GDM1 (cell line): ENCODE results near the gene SLC7A5.
"Not testable (repeated sequence)": the region's sequence is repeated elsewhere in the genome, so short reads cannot be mapped to it uniquely, and the experiment has no call there.

Experiments
- DNase-seq: peaks from one replicate; lab custom pipeline; 2025; lab: John Stamatoyannopoulos, UW

Gene SLC7A5

GRCh38 chr16:87861300-87862099 lies 7.8 kb downstream of the SLC7A5 start:
- not testable (repeated sequence) for DNase-seq

- no peak for DNase-seq
Observed at GRCh38 chr16:87860553-87861299, 8.6 kb downstream of the SLC7A5 start.

GRCh38 chr16:87858151-87858993 lies 10.9 kb downstream of the SLC7A5 start:
- not testable (repeated sequence) for DNase-seq

- no peak for DNase-seq
Observed at GRCh38 chr16:87856791-87857228, 12.5 kb downstream of the SLC7A5 start.

GRCh38 chr16:87855852-87856715 lies 13.2 kb downstream of the SLC7A5 start:
- DNase-seq: no peak

- DNase-seq: no peak
Observed at GRCh38 chr16:87854907-87855683, 14.2 kb downstream of the SLC7A5 start.

GRCh38 chr16:87854053-87854906 lies 15.0 kb downstream of the SLC7A5 start:
- DNase-seq: no peak

GRCh38 chr16:87853411-87854052 lies 15.8 kb downstream of the SLC7A5 start:
- peak; percentile 4 for DNase-seq

GRCh38 chr16:87851601-87852000 lies 17.7 kb downstream of the SLC7A5 start:
- no peak for DNase-seq

GRCh38 chr16:87851141-87851587 lies 18.1 kb downstream of the SLC7A5 start:
- DNase-seq: no peak

- no peak for DNase-seq
Observed at GRCh38 chr16:87850009-87851006, 19.0 kb downstream of the SLC7A5 start.

- DNase-seq: no peak
Observed at GRCh38 chr16:87849419-87850008, 19.8 kb downstream of the SLC7A5 start.

- no peak for DNase-seq
Observed at GRCh38 chr16:87848676-87849345, 20.5 kb downstream of the SLC7A5 start.

- DNase-seq: no peak
Observed at GRCh38 chr16:87847785-87848675, 21.3 kb downstream of the SLC7A5 start.

- no peak for DNase-seq
Observed at GRCh38 chr16:87847467-87847784, 21.9 kb downstream of the SLC7A5 start.
